DOHH2 (cell line): ENCODE results near the gene ZNF789.

ENCODE experiments used
- H3F3A ChIP-seq: fragments of 200-600 bp; sonication (generic), shearing (Covaris generic); 2 replicates; pipeline ENCODE4 v1.6.0; 2016; ENCODE audit warnings: antibody characterized with exemption, mild to moderate bottlenecking; ENCODE audit not compliant: control insufficient read depth, insufficient read depth
- H3K27ac ChIP-seq: fragments of 200-600 bp; sonication (generic); 2 replicates; pipeline ENCODE4 v1.5.1; 2014; ENCODE audit warnings: low read depth, mild to moderate bottlenecking, low read length, moderate library complexity
- H3K27me3 ChIP-seq: fragments of 200-600 bp; sonication (generic); 2 replicates; pipeline ENCODE4 v1.6.1; 2014; ENCODE audit warnings: mild to moderate bottlenecking, low read length, mixed read lengths; ENCODE audit not compliant: control insufficient read depth
- H3K36me3 ChIP-seq: fragments of 200-600 bp; sonication (generic); 2 replicates; pipeline ENCODE4 v1.6.1; 2014; ENCODE audit warnings: mild to moderate bottlenecking, low read length, moderate library complexity, mixed read lengths; ENCODE audit not compliant: control insufficient read depth
- H3K4me1 ChIP-seq: fragments of 200-600 bp; sonication (generic); 2 replicates; pipeline ENCODE4 v1.6.1; 2014; ENCODE audit warnings: mild to moderate bottlenecking, low read length, mixed read lengths; ENCODE audit not compliant: control insufficient read depth
- H3K4me2 ChIP-seq: fragments of 200-600 bp; sonication (generic); 2 replicates; pipeline ENCODE4 v1.6.0; 2014; ENCODE audit warnings: mild to moderate bottlenecking, low read length, moderate library complexity
- H3K4me3 ChIP-seq: fragments of 200-600 bp; sonication (generic); 2 replicates; pipeline ENCODE4 v1.5.1; 2014; ENCODE audit warnings: mild to moderate bottlenecking, low read length, mixed read lengths
- H3K79me2 ChIP-seq: fragments of 200-600 bp; sonication (generic); 2 replicates; pipeline ENCODE4 v1.6.1; 2014; ENCODE audit warnings: mild to moderate bottlenecking, low read length, mixed read lengths; ENCODE audit not compliant: control insufficient read depth
- H3K9me2 ChIP-seq: fragments of 200-600 bp; sonication (generic); replicated peaks from 2 replicates; pipeline ENCODE4 v1.6.1; 2014; ENCODE audit warnings: mild to moderate bottlenecking, low read length, mixed read lengths; ENCODE audit not compliant: control insufficient read depth
- H3K9me3 ChIP-seq: fragments of 200-600 bp; sonication (generic); 2 replicates; pipeline ENCODE4 v1.6.1; 2014; ENCODE audit warnings: antibody characterized with exemption, low read length, mixed read lengths; ENCODE audit not compliant: control insufficient read depth, insufficient read depth
- H4K20me1 ChIP-seq: fragments of 200-600 bp; sonication (generic); 2 replicates; pipeline ENCODE4 v1.6.0; 2014; ENCODE audit warnings: low read depth, mild to moderate bottlenecking, antibody characterized with exemption, low read length, moderate library complexity; ENCODE audit not compliant: control insufficient read depth, insufficient read depth
- CTCF ChIP-seq: fragments of 200-600 bp; sonication (generic); IDR thresholded peaks from one replicate; pipeline ENCODE4 v1.5.1; 2014; ENCODE audit warnings: antibody characterized with exemption, mild to moderate bottlenecking, low read depth, low read length; ENCODE audit not compliant: poor library complexity, severe bottlenecking
- EZH2phosphoT487 ChIP-seq: fragments of 200-600 bp; sonication (generic); IDR thresholded peaks from 2 replicates; pipeline ENCODE4 v1.6.1; 2017; ENCODE audit warnings: borderline replicate concordance, mild to moderate bottlenecking, antibody characterized with exemption, low read length, moderate library complexity, mixed read lengths

The ZNF789 gene

GRCh38 chr7:99468336-99468918, 4.3 kb upstream of the ZNF789 start:
- H3F3A ChIP-seq, result peaks cover 2% of the 10 kb centered on the region; the same call in 1 of the 2 replicates
- H3K27me3 ChIP-seq, result no peaks in the 10 kb centered on the region
- peaks cover 38% of the 10 kb centered on the region for H3K79me2 ChIP-seq
- H3K9me2 ChIP-seq, result no peaks in the 10 kb centered on the region
- H3K36me3 ChIP-seq, result peaks cover 26% of the 10 kb centered on the region
- H3K9me3 ChIP-seq, result no peaks in the 10 kb centered on the region
- H4K20me1 ChIP-seq, result no peaks in the 10 kb centered on the region
- H3K27ac ChIP-seq, result no peak overlapping the region
- no peak overlapping the region for H3K4me3 ChIP-seq
- no peak overlapping the region for H3K4me2 ChIP-seq
- H3K4me1 ChIP-seq, result peaks cover 25% of the 10 kb centered on the region
- TF ChIP-seq EZH2phosphoT487 (no peak), CTCF (no peak)

- Histone ChIP-seq H3K4me3 (no peak overlapping the region), H3K4me2 (no peak overlapping the region), H3K27me3 (no peaks in the 10 kb centered on the region), H4K20me1 (0 out of 2 replicates have a peak, but pooled peaks cover 3% of the 10 kb centered on the region), H3K9me3 (no peaks in the 10 kb centered on the region), H3F3A (peaks cover 2% of the 10 kb centered on the region; the same call in 1 of the 2 replicates), H3K27ac (no peak overlapping the region), H3K79me2 (peaks cover 38% of the 10 kb centered on the region), H3K4me1 (peaks cover 27% of the 10 kb centered on the region), H3K9me2 (no peaks in the 10 kb centered on the region), H3K36me3 (peaks cover 23% of the 10 kb centered on the region)
- no peak for TF ChIP-seq CTCF
These were observed 3.2 kb upstream of the ZNF789 start for GRCh38 chr7:99469381-99470065.

GRCh38 chr7:99473315-99473596, 566 bp downstream of the ZNF789 start:
- Histone ChIP-seq H3K4me3 (peak overlapping the region; percentile 82), H3K4me1 (peaks cover 20% of the 10 kb centered on the region), H3K79me2 (peaks cover 56% of the 10 kb centered on the region), H3K27ac (peak overlapping the region; percentile 84), H3K9me2 (no peaks in the 10 kb centered on the region), H4K20me1 (peaks cover 10% of the 10 kb centered on the region), H3F3A (peaks cover 2% of the 10 kb centered on the region; the same call in 1 of the 2 replicates), H3K4me2 (peak overlapping the region; percentile 69), H3K36me3 (peaks cover 41% of the 10 kb centered on the region), H3K27me3 (no peaks in the 10 kb centered on the region), H3K9me3 (no peaks in the 10 kb centered on the region)
- TF ChIP-seq EZH2phosphoT487 (no peak), CTCF (no peak)
